ENCODE results near the gene SENP1.

GRCh38 chr12:48092611-48093010, 13.3 kb downstream of the SENP1 start:
- no peak for TF ChIP-seq EZH2 (IDR thresholded peaks at IDR 0.05; ENCODE audit: low read depth)
- no peak for TF ChIP-seq CTCF (conservative IDR thresholded peaks at IDR 0.05)
